Testis (tissue), 2 donors: ENCODE data around the gene GPR158.

Source experiments
- CTCF ChIP-seq, 3 experiments: fragments of 450-650 bp in 2 of 3; fragments of 200-600 bp in 1 of 3; sonication (generic) in 1 of 3; IDR thresholded peaks; one replicate each; pipeline ENCODE4 v1.5.1; 2016 to 2019; ENCODE audit warnings: antibody characterized with exemption in 3 of 3, mild to moderate bottlenecking in 2 of 3, moderate library complexity in 1 of 3
- POLR2A ChIP-seq: fragments of 450-650 bp; IDR thresholded peaks from one replicate; pipeline ENCODE4 v1.6.1; 2017; ENCODE audit warnings: antibody characterized with exemption, mild to moderate bottlenecking, moderate library complexity

- TF ChIP-seq CTCF (IDR thresholded peaks at IDR 0.05) (no peak), POLR2A (no peak)
These were observed 476.7 kb downstream of the GPR158 start for GRCh38 chr10:25651534-25651933.
